Measurements from ENCODE around the gene TUBB3.
"Not testable (repeated sequence)": the region's sequence is repeated elsewhere in the genome, so short reads cannot be mapped to it uniquely, and the experiment has no call there.

Gene TUBB3

DNA sequence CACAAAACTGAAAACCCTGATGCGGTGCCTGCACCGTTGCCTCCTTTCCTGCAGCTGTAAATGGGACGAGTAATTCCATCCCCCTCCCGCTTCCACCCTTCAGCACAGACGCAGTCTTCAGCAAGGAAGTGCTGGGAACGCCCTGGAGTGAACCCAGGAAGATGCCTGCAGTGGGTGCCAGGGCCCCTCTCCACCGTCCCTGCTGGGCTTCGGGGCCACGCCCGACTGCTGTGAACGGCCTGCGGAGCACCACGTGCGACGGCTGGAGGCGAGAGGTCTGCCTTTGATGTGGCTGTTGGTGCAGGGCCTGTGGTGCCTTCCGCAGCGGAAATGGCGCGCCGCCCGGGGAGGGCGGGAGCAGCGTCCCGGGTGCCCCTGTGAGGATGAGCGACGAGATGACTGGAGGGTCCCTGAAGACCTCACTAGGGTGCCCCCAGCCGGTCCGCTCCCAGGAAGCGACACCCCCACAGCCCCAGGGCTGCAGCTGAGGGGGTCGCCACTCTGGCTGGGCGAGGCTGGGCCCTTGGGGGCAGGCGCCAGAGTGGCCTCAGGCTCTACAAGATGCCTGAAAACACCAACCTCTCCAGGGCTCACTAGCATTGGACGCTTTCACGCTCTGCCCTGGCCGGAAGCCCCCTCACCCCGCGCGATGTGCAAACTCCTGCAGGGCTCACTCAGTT is 5.2 kb upstream of the TUBB3 start:
- FAIRE-seq (peak; percentile 85), DNase-seq (ENCODE audit: low spot score) (peak; percentile 92)

DNA sequence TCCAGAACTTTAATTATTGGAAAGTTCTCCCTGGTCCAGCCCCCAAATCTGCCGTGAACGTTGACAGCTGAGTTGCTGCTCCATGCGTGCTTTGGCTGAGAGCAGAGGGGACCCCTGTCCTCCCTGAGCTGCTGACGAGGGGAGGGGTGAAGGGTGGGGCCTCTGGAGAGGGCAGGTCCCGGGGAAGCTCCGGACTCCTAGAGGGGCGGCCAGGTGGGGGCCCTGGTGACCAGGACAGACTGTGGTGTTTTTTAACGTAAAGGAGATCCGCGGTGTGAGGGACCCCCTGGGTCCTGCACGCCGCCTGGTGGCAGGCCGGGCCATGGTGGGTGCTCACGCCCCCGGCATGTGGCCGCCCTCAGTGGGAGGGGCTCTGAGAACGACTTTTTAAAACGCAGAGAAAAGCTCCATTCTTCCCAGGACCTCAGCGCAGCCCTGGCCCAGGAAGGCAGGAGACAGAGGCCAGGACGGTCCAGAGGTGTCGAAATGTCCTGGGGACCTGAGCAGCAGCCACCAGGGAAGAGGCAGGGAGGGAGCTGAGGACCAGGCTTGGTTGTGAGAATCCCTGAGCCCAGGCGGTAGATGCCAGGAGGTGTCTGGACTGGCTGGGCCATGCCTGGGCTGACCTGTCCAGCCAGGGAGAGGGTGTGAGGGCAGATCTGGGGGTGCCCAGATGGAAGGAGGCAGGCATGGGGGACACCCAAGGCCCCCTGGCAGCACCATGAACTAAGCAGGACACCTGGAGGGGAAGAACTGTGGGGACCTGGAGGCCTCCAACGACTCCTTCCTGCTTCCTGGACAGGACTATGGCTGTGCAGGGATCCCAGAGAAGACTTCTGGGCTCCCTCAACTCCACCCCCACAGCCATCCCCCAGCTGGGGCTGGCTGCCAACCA is 4.4 kb upstream of the TUBB3 start, which contains the start of gene MC1R:
TSS of gene MC1R (plus strand) at position 410 of the 895 bp plus-strand sequence. CDS start at position 807, 397 bp downstream.
- no peak for FAIRE-seq
- no peak for DNase-seq (ENCODE audit: low spot score)

DNA sequence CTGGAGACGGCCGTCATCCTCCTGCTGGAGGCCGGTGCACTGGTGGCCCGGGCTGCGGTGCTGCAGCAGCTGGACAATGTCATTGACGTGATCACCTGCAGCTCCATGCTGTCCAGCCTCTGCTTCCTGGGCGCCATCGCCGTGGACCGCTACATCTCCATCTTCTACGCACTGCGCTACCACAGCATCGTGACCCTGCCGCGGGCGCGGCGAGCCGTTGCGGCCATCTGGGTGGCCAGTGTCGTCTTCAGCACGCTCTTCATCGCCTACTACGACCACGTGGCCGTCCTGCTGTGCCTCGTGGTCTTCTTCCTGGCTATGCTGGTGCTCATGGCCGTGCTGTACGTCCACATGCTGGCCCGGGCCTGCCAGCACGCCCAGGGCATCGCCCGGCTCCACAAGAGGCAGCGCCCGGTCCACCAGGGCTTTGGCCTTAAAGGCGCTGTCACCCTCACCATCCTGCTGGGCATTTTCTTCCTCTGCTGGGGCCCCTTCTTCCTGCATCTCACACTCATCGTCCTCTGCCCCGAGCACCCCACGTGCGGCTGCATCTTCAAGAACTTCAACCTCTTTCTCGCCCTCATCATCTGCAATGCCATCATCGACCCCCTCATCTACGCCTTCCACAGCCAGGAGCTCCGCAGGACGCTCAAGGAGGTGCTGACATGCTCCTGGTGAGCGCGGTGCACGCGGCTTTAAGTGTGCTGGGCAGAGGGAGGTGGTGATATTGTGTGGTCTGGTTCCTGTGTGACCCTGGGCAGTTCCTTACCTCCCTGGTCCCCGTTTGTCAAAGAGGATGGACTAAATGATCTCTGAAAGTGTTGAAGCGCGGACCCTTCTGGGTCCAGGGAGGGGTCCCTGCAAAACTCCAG is 3.4 kb upstream of the TUBB3 start:
- no peak for DNase-seq (ENCODE audit: low spot score)
- FAIRE-seq = no peak

DNA sequence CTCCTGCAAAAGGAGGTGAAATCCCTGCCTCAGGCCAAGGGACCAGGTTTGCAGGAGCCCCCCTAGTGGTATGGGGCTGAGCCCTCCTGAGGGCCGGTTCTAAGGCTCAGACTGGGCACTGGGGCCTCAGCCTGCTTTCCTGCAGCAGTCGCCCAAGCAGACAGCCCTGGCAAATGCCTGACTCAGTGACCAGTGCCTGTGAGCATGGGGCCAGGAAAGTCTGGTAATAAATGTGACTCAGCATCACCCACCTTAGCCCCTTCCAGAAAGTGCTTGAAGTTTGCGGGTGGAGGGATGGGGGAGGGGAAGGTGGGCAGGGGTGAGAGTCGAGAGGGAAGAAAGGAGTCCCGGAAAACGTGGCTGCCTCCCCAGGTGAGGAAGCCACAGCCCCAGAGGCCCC is 2.4 kb upstream of the TUBB3 start:
- no peak for FAIRE-seq
- peak; percentile 43 for DNase-seq (ENCODE audit: low spot score)

DNA sequence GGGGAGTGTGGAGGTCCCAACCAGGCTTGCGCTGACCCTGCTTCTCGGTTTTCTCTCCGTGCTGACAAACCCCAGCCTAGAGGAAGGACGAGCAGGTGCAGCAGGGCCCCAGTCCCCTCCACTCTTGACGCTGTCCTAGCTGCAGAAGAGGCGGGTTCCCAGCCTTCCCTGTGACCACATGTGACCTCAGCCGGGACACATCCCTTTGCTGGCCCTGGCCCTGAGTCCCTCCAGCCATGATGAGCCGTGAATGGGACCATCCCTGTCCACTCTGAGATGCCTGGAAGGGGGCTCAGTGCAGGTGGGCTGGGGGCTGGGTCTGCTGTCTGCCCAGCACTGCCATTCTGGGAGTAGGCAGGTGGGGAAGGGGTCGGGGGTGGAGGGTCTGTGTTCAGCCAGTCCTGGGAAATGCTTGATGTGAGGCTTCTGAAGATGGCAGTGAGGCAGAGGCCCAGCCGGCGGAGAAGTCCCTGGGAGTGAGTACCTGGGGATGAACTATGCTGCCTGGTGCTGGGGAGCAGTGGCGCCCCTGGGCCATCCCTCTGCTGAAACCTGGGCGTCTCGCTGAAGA is 1.9 kb upstream of the TUBB3 start:
- DNase-seq (ENCODE audit: low spot score) = no peak
- FAIRE-seq = no peak

- FAIRE-seq (peak; percentile 83), DNase-seq (ENCODE audit: low spot score) (peak; percentile 90)
Measured at GRCh38 chr16:89921702-89922476, 1.3 kb upstream of the TUBB3 start.

DNA sequence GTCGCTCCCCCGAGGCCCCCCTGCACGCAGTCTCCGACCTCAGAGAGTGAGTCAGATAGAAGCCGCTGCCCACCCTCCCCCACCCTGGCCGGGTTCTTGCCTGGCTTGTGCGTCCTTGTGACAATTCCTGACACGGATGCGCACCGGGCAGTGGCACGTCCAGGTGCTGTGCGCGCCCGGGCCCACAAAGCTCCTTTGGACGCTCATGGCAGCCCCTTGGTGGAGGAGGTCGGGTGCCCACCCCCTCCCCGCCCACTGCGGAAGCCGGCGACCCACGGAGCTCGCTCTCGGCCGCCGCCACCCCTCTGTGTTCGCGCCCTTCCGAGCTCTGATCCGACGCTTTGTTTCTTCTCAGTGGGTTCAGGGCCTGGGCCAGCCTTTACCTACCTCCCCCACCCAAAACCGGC is 662 bp upstream of the TUBB3 start:
- DNase-seq (ENCODE audit: low spot score) = peak; percentile 86
- FAIRE-seq = no peak

- no peak for FAIRE-seq
- DNase-seq (ENCODE audit: low spot score) = no peak
Measured at GRCh38 chr16:89923640-89924296, 626 bp downstream of the TUBB3 start.

- DNase-seq (ENCODE audit: low spot score) (no peak), FAIRE-seq (no peak)
Measured at GRCh38 chr16:89924297-89924924, 1.3 kb downstream of the TUBB3 start.

- DNase-seq (ENCODE audit: low spot score) (no peak), FAIRE-seq (no peak)
Measured at GRCh38 chr16:89924925-89925307, 1.8 kb downstream of the TUBB3 start.

DNA sequence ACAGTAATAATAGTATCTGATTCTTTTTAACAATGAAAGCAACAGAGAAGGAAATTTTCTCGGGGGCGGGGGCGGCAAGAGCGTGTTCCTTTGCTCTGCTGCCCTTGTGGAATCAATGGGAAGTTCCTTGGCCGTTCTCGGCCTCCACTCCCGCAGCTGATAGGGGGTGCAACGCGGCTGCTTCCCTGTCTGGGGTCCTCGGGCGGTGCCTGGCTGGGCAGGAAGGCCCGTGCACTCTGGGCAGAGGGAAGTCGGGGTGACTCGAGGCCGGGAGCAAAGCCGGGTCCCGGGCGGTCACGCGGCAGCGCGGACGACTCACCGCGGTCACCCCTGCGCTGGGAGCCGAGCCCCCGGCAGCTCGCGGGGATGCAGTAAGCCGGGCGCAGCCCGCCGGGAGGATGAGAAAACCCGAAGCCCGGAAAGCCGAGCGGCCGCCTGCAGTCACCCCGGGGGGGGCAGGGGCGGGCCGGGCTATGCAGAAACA is 2.5 kb downstream of the TUBB3 start:
- DNase-seq (ENCODE audit: low spot score) = no peak
- no peak for FAIRE-seq

DNA sequence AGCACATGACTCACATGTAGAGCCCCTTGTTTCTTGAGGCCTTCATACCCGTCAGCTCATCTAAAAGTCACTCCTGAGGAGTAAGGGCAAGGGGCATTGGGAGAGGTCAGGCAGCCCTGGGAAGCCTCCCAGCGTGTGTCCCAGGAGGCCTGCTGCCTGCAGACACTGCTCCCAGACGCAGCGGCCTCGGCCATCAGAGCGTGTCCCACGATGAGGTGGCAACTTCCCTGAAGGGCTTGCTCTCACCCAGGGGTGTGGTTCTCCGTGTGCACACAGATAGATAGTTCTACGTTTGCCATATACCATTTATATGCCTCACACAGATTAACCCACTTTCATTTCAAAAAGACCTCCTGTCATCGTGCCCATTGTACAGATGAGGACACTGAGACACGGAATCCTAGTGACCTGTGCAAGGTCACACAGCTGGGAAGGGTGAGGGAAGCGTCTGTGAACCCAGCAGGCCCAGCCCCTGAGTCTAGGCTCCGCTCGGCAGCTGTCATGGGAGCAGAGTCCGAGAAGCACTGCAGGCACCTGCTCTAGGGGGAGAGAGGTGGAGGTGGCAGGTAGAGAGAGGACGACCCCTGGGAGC is 8.3 kb downstream of the TUBB3 start:
- FAIRE-seq (no peak), DNase-seq (ENCODE audit: low spot score) (peak; percentile 40)

DNA sequence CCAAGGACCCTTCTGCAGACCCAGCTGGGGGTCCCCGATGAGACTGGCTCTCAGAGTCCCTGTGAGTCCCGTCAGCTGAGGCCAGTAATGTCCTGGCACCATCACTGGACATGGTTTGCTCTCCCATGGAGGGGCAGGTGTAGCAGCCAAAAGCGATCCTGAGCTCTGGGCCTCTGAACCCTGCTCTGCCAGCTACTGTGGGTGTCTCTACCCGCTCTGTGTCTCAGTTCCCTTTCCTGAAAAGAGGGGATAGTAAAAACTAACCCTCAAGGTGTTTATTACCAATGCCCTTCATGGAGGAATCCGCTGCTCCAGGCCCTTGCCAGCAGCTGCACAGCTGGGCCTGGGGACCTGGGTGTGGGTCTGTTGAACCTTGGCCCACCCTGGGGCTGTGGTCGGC is 8.8 kb downstream of the TUBB3 start:
- DNase-seq (ENCODE audit: low spot score) (no peak), FAIRE-seq (no peak)

DNA sequence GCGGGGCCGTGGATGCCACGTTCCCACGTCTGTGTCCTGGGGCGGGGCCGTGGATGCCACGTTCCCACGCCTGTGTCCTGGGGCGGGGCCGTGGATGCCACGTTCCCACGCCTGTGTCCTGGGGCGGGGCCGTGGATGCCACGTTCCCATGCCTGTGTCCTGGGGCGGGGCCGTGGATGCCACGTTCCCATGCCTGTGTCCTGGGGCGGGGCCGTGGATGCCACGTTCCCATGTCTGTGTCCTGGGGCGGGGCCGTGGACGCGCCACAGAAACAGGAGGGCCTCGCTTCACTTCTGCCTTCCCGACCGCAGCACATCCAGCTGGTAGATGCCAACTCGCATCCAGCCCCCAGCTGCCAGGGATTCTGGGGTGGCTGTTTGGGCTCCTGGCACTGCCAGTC is 10.9 kb downstream of the TUBB3 start:
- DNase-seq (ENCODE audit: low spot score); FAIRE-seq: not testable (repeated sequence)

- FAIRE-seq (no peak), DNase-seq (ENCODE audit: low spot score) (no peak)
Measured at GRCh38 chr16:89934611-89935553, 11.7 kb downstream of the TUBB3 start.

DNA sequence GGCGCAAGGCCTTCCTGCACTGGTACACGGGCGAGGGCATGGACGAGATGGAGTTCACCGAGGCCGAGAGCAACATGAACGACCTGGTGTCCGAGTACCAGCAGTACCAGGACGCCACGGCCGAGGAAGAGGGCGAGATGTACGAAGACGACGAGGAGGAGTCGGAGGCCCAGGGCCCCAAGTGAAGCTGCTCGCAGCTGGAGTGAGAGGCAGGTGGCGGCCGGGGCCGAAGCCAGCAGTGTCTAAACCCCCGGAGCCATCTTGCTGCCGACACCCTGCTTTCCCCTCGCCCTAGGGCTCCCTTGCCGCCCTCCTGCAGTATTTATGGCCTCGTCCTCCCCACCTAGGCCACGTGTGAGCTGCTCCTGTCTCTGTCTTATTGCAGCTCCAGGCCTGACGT is 12.5 kb downstream of the TUBB3 start:
- FAIRE-seq; DNase-seq (ENCODE audit: low spot score): not testable (repeated sequence)

DNA sequence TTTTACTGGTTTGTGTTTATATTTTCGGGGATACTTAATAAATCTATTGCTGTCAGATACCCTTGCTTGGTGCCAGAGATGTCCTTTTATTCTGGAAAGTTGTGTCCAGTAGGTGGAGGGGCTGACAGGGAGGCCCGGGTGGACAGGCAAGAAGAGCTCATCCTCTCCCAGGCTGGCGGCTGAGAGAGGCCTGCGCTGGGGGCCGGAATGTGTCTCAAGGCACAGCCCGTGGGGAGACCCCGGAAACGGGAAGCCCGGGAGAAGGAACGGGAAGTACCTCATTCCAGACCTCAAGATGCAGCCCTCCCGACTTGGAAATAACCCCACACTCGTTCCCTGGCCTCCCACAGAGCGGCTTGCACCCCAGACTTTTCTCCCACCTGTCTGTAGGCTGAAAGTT is 12.9 kb downstream of the TUBB3 start:
- DNase-seq (ENCODE audit: low spot score) (no peak), FAIRE-seq (no peak)

DNA sequence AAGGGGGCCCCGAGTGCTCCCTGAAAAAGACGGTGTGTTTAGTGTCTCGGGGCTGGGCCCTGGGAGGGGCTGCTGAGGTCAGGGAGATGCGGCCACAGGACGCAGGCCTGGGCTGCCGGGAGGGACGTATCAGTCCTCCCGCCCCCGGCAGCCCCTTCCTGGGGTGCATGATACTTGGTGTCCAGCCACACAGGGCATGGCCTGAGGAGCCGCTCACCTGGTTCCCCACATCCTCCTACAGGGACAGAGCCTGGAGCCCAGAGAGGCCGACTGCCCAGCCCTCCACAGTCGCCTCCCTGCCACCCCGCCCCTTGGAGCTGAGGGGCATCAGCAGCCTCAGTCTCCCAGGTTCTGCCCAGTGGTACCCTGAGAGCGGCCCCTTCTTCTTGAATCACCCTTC is 13.4 kb downstream of the TUBB3 start:
- FAIRE-seq = no peak
- no peak for DNase-seq (ENCODE audit: low spot score)

All from RCC 7860 (cell line).